22Rv1 (cell line): ENCODE data around the gene EFNA4.

Source experiments
- ZFX ChIP-seq: fragments of 450-650 bp; IDR thresholded peaks from 2 replicates; pipeline ENCODE4 v1.6.1; 2017; ENCODE audit warnings: antibody characterized with exemption, borderline replicate concordance
- TF ChIP-seq, protein P1 (sequence below): fragments of 450-650 bp; IDR thresholded peaks from 2 replicates; pipeline ENCODE4 v1.5.1; 2017; ENCODE audit warnings: mild to moderate bottlenecking

DNA sequence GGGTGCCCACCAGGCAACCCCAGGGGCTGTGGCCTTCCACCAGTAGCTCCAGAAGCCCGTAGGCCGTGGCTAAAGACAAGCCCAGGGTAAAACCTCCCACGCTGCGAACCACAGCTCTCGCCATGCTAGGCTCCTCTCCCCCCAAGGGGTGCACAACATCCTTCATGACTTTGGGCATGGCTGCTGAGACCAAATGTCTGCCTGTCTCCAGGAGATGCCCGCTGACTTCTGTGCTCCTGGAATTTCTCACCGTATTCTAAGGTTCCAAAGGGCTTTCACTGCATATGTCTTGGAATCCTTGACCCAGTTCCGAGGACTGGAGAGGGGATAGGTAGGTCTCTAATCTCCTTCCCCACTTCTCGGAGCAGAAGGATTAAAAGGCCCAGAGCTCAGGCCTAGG, 30.0 kb upstream of the EFNA4 start, which contains the start of the genes DCST1 and DCST2:
- TF ChIP-seq, protein P1, sequence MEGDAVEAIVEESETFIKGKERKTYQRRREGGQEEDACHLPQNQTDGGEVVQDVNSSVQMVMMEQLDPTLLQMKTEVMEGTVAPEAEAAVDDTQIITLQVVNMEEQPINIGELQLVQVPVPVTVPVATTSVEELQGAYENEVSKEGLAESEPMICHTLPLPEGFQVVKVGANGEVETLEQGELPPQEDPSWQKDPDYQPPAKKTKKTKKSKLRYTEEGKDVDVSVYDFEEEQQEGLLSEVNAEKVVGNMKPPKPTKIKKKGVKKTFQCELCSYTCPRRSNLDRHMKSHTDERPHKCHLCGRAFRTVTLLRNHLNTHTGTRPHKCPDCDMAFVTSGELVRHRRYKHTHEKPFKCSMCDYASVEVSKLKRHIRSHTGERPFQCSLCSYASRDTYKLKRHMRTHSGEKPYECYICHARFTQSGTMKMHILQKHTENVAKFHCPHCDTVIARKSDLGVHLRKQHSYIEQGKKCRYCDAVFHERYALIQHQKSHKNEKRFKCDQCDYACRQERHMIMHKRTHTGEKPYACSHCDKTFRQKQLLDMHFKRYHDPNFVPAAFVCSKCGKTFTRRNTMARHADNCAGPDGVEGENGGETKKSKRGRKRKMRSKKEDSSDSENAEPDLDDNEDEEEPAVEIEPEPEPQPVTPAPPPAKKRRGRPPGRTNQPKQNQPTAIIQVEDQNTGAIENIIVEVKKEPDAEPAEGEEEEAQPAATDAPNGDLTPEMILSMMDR = no peak
- TF ChIP-seq ZFX = no peak
